GM10266 (cell line): Measurements from ENCODE around the gene CEP95.
"Not testable (repeated sequence)": the region's sequence is repeated elsewhere in the genome, so short reads cannot be mapped to it uniquely, and the experiment has no call there.

ENCODE experiments used
- DNase-seq: peaks from one replicate; pipeline ENCODE4 v3.0.0; 2012; ENCODE audit errors: extremely low spot score
- TF ChIP-seq, protein P1 (sequence below): IDR thresholded peaks from 2 replicates; pipeline ENCODE4 v1.5.1; 2012; ENCODE audit warnings: mild to moderate bottlenecking, low read depth; ENCODE audit not compliant: control insufficient read depth, insufficient read depth; ENCODE audit errors: missing control alignments

The CEP95 gene

DNA sequence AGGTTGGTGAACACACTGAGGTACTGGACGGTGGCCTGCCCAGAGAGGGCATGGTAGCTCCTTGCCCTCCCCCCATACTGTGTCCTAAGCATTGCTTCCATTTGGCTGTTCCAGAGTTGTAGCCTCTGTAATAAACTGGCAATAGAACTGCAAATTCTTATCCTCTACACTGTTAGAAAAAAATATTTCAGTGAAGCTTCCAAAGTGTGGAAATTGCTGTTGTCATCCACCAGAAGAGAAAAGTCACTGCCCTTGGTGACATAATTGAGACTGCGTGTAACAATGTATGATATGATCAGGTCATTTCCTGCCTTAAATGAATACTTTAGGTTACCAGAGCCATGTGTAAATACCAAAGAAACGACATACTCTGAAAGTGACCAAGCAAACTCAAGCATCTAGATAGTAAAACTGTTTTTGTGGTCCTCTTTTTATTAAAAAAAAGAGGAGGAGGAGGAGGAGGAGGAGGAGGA, 65.9 kb downstream of the CEP95 start:
- DNase-seq: peak; percentile 12
- TF ChIP-seq, protein P1, sequence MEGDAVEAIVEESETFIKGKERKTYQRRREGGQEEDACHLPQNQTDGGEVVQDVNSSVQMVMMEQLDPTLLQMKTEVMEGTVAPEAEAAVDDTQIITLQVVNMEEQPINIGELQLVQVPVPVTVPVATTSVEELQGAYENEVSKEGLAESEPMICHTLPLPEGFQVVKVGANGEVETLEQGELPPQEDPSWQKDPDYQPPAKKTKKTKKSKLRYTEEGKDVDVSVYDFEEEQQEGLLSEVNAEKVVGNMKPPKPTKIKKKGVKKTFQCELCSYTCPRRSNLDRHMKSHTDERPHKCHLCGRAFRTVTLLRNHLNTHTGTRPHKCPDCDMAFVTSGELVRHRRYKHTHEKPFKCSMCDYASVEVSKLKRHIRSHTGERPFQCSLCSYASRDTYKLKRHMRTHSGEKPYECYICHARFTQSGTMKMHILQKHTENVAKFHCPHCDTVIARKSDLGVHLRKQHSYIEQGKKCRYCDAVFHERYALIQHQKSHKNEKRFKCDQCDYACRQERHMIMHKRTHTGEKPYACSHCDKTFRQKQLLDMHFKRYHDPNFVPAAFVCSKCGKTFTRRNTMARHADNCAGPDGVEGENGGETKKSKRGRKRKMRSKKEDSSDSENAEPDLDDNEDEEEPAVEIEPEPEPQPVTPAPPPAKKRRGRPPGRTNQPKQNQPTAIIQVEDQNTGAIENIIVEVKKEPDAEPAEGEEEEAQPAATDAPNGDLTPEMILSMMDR: no peak

DNA sequence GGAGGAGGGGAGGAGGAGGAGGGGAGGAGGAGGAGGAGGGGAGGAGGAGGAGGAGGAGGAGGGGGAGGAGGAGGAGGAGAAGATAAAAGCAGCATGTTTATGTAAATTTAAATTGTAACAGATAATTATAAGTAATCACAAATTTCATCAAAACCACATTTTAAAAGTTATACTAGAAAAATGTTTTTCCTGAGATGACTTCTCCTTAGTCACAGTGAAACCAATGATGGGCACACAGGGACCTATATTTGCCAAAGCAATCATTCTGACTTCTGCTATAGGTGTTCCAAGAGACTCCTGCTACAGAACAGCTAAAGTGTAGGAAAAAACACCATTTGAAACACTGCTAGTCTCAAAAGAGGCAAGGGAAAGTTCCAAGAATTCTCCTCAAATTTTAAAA, 66.4 kb downstream of the CEP95 start:
- DNase-seq: no peak
- TF ChIP-seq, protein P1: no peak

DNA sequence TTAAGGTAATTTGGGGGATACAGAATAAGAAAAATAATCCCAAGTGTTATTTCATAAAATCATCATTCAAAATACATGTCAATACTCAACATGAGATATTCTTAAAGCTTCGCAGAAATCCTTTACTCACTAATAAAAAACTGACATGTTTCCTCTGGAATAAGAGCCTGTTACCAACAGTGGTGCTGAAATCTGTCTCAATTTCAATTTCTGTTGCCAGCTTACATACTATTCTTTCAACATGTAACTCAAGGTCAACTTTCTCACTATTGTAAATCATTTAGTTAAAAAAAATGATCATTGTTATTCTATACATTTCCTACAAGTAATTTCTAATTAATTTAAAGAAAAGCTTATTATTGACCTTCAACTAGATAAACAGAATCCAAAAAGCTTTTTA, 67.9 kb downstream of the CEP95 start:
- TF ChIP-seq, protein P1: no peak
- DNase-seq: no peak

DNA sequence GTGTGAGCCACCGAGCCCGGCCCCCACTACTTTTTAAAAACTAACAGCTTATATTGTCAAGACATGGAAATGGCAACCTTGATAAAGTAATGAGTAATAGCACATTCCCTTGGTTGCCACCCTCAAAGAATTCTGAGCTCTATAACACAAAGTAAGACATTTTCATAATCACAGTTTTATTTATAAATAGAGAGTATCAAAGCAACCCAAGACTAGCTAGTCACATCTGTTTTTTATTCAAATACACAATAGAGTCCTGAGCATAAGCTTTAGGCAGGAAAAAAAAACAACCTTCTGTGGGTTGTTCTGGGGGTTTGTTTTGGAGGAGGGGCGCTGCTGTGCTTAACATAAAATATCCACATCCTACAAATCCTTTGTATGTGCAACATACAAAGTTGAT, 68.7 kb downstream of the CEP95 start:
- TF ChIP-seq, protein P1: no peak

DNA sequence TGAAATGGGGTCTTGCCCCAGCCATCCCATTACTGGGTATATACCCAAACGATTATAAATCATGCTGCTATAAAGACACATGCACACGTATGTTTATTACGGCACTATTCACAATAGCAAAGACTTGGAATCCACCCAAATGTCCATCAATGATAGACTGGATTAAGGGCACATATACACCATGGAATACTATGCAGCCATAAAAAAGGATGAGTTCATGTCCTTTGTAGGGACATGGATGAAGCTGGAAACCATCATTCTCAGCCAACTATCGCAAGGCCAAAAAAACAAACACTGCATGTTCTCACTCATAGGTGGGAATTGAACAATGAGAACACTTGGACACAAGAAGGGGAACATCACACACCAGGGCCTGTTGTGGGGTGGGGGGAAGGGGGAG, 70.2 kb downstream of the CEP95 start:
- not testable (repeated sequence) for DNase-seq

More for the DNA sequence above, 68.7 kb downstream of the CEP95 start:
- DNase-seq: no peak

DNA sequence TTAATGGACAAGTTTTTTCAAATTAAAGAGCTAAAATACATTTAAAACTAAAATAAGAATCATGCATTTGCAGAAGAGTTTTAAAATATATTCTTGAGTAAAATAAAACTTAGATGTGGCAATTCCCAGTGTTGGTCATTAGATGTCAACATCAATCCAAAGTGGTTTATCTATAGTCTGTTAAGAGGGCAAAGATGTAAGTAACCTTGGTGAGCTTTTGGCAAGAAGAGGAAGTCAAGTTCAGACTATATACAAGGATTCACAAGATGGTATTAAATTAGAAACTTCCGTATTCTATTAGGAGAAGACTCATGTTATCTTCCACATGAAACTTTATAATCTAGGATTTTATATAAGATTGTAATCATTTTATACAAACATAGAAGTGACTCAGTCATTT, 73.1 kb downstream of the CEP95 start:
- no peak for DNase-seq
- TF ChIP-seq, protein P1: no peak

DNA sequence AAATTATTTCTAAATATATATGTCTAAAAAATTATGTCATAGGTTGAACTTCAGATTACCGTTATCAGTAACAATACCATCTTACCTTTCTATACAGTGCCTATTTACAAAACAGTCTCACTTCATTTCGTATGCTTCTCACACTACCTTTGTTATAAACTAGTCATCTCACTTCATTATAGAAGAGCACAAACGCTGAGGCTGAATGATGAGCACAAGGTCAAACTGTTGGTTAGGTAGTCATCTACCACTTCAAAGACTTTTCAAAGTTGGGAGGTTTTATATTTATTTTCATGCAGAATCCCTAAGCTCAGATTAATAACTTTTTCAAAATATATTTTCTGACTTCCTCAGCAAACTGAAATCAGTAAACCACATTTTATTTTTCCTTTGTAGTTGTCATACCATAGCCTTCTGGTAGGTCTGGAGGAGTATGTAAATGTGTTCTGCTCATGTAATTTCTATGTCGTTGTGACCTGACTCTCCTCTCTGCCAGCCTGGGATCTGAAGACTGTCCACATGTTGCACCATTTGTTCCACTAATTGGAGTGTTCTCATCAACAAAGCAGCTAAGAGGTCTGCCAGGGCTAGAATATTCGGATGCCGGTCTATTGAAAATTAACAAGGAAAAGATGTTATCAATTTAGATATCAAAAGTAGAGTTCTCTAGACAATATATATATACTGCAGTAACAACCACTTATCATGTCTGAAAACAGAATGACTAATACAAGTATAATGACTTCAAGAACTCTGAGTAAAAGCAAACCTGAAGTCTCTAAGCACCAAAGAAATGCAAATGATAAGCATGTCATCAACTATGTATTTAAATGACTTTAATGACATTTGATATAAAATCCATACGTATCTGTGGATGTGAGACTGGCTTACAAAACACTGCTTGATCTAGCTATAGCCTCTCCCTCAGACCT, 73.9 kb downstream of the CEP95 start:
- TF ChIP-seq, protein P1: no peak
- no peak for DNase-seq
